SKM-1 (cell line): ENCODE data around the gene SLAIN2.
"Not testable (repeated sequence)": the region's sequence is repeated elsewhere in the genome, so short reads cannot be mapped to it uniquely, and the experiment has no call there.

Source experiments
- DNase-seq: peaks from one replicate; lab custom pipeline; 2025; ENCODE audit not compliant: unreplicated experiment; lab: John Stamatoyannopoulos, UW

The SLAIN2 gene

GRCh38 chr4:48340965-48341775 is at the start of gene SLAIN2:
Gene SLAIN2 (plus strand): TSS chr4:48341529. CDS start chr4:48341740, 211 bp downstream.
- DNase-seq = peak; percentile 94

- not testable (repeated sequence) for DNase-seq
Measured at GRCh38 chr4:48292218-48292790, 49.0 kb upstream of the SLAIN2 start.

- no peak for DNase-seq
Measured at GRCh38 chr4:48295116-48295515, 46.2 kb upstream of the SLAIN2 start.

GRCh38 chr4:48296365-48296764 is 45.0 kb upstream of the SLAIN2 start:
- no peak for DNase-seq

GRCh38 chr4:48297256-48297846 is 44.0 kb upstream of the SLAIN2 start:
- DNase-seq = no peak

GRCh38 chr4:48299560-48299959 is 41.8 kb upstream of the SLAIN2 start:
- no peak for DNase-seq

GRCh38 chr4:48300004-48300403 is 41.3 kb upstream of the SLAIN2 start:
- DNase-seq = no peak

- no peak for DNase-seq
Measured at GRCh38 chr4:48305508-48305907, 35.8 kb upstream of the SLAIN2 start.

- no peak for DNase-seq
Measured at GRCh38 chr4:48307528-48307927, 33.8 kb upstream of the SLAIN2 start.

GRCh38 chr4:48308901-48309300 is 32.4 kb upstream of the SLAIN2 start:
- no peak for DNase-seq

- no peak for DNase-seq
Measured at GRCh38 chr4:48311896-48312295, 29.4 kb upstream of the SLAIN2 start.

- DNase-seq = not testable (repeated sequence)
Measured at GRCh38 chr4:48314746-48315145, 26.6 kb upstream of the SLAIN2 start.

- peak; percentile 64 for DNase-seq
Measured at GRCh38 chr4:48315728-48316630, 25.4 kb upstream of the SLAIN2 start.

GRCh38 chr4:48321312-48321711 is 20.0 kb upstream of the SLAIN2 start:
- DNase-seq = no peak

- no peak for DNase-seq
Measured at GRCh38 chr4:48322063-48322462, 19.3 kb upstream of the SLAIN2 start.

GRCh38 chr4:48324281-48324680 is 17.0 kb upstream of the SLAIN2 start:
- no peak for DNase-seq

- no peak for DNase-seq
Measured at GRCh38 chr4:48329193-48329592, 12.1 kb upstream of the SLAIN2 start.

GRCh38 chr4:48329976-48330375 is 11.4 kb upstream of the SLAIN2 start:
- DNase-seq = no peak

- no peak for DNase-seq
Measured at GRCh38 chr4:48331577-48332330, 9.6 kb upstream of the SLAIN2 start.

- DNase-seq = no peak
Measured at GRCh38 chr4:48332661-48333060, 8.7 kb upstream of the SLAIN2 start.
